Thoracic aorta (tissue), 2 donors: ENCODE results near the gene EML6. TPM values are rescaled to one million over a fixed set of nuclear protein-coding genes. Genes with fewer than 3 reads are reported as not detected.

Source experiments
- ATAC-seq: fragments of 150-250 bp; one replicate; pipeline ENCODE4 v1.8.0; 2017; ENCODE audit warnings: low read depth; ENCODE audit not compliant: insufficient number of reproducible peaks, low FRiP score
- DNase-seq: peaks from one replicate; pipeline ENCODE4 v3.0.0-alpha.2; 2020; ENCODE audit warnings: low spot score
- H3K27ac ChIP-seq, 2 donors: fragments of 200-600 bp; sonication (generic); 1 replicate in 1 of 2; 2 replicates in 1 of 2; pipeline ENCODE4 v1.5.1; 2016; ENCODE audit warnings: mild to moderate bottlenecking in 2 of 2, moderate library complexity in 2 of 2
- H3K27me3 ChIP-seq: fragments of 200-600 bp; sonication (generic); replicated peaks from 2 replicates; pipeline ENCODE4 v1.6.0; 2016; ENCODE audit warnings: mild to moderate bottlenecking; ENCODE audit not compliant: insufficient read depth
- H3K36me3 ChIP-seq: fragments of 200-600 bp; sonication (generic); one replicate; pipeline ENCODE4 v1.5.1; 2016
- H3K4me1 ChIP-seq, 2 donors: fragments of 200-600 bp; sonication (generic); 1 replicate in 1 of 2; 2 replicates in 1 of 2; pipeline versions ENCODE4 v1.5.1 to v1.6.0; 2016; ENCODE audit warnings: low read depth in 2 of 2, mild to moderate bottlenecking in 1 of 2; ENCODE audit not compliant: control insufficient read depth in 1 of 2
- H3K4me3 ChIP-seq: fragments of 200-600 bp; sonication (generic); 2 replicates; pipeline ENCODE4 v1.5.1; 2016; ENCODE audit warnings: mild to moderate bottlenecking
- H3K9me3 ChIP-seq: fragments of 200-600 bp; sonication (generic); 2 replicates; pipeline ENCODE4 v1.5.1; 2016
- CTCF ChIP-seq: fragments of 200-600 bp; sonication (generic); IDR thresholded peaks from one replicate; pipeline ENCODE4 v1.5.1; 2019; ENCODE audit warnings: antibody characterized with exemption
- total RNA-seq, 2 donors: library from RNA; depleted of rRNA; stranded (reverse); fragments of >200 nt; gene quantifications; one replicate each; pipeline versions ENCODE4 v1.1.0 to v1.2.3, GENCODE V29; 2016

Gene EML6
- total RNA-seq, 2 donors from 2014 or later = 0.81 to 0.92 TPM

DNA sequence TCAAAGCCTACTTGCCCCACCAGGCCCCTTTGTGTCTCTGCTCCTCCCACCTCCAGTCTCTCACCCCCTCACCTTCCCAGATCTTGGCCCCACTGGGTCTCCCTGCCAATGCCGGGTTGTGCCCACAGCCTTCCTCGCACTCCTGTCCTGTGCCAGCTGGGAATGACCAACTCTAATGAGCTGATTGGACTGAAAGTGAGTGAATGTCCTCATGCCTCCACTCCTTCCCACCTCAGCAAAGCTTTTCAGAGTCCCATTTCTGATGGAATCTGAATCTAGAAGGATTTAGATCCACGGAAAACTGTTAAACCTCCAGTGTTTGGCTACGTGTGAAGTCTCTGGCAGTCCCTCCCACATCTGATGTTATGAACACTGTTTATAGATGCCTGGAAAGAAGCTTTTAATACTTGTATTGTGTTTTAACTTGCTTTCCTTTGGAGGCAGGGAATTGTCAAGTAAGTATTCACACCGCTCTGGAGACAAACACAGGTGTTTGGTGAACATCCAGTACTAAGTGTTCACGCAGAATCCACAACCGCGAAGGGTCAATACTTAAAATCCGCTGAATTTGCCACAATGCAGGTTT lies 222.9 kb downstream of the EML6 start:
- peak; percentile 10 for ATAC-seq

GRCh38 chr2:54947136-54947535 lies 223.7 kb downstream of the EML6 start:
- ATAC-seq = no peak
- Histone ChIP-seq H3K27ac (no peak overlapping the region), H3K4me1 (peaks cover 9 to 17% of the 10 kb centered on the region in 2 donors), H3K36me3 (no peaks in the 10 kb centered on the region), H3K9me3 (no peaks in the 10 kb centered on the region), H3K27me3 (no peaks in the 10 kb centered on the region), H3K4me3 (no peak overlapping the region)
- no peak for TF ChIP-seq CTCF
- no peak for DNase-seq

More for the DNA sequence above, 222.9 kb downstream of the EML6 start:
- Histone ChIP-seq H3K27me3 (no peaks in the 10 kb centered on the region), H3K36me3 (no peaks in the 10 kb centered on the region), H3K4me3 (no peak overlapping the region), H3K4me1 (peaks cover 9 to 17% of the 10 kb centered on the region in 2 donors), H3K27ac (peak overlapping the region; percentile 45 to 49), H3K9me3 (no peaks in the 10 kb centered on the region)
- no peak for DNase-seq
- no peak for TF ChIP-seq CTCF

- Histone ChIP-seq H3K9me3 (no peaks in the 10 kb centered on the region), H3K27ac (no peak overlapping the region), H3K4me3 (no peak overlapping the region), H3K27me3 (no peaks in the 10 kb centered on the region), H3K36me3 (no peaks in the 10 kb centered on the region), H3K4me1 (peaks cover 9 to 20% of the 10 kb centered on the region in 2 donors)
- DNase-seq = no peak
- ATAC-seq = no peak
- TF ChIP-seq CTCF = no peak
Measured at GRCh38 chr2:54947646-54948045, 224.2 kb downstream of the EML6 start.

DNA sequence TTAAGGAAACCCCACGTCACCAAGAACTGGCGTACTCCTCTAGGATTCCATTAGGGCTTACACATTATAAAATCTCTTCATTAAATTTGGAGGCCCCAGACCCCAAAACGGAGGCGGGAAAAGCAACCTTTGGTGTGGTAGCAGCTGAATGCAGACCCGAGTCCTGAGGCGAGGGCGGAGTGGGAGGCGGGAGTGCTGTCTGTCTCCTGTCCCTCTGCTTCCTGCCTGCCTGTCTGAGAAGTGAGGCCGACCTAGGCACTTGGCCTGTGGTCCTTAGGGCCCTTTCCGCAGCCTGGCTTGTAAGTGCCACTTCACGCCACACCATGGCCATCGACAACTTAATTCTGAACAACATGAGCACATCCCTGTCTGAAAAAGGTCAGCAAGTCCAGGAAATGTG lies 224.7 kb downstream of the EML6 start:
- Histone ChIP-seq H3K9me3 (no peaks in the 10 kb centered on the region), H3K27me3 (no peaks in the 10 kb centered on the region), H3K4me3 (no peak overlapping the region), H3K36me3 (no peaks in the 10 kb centered on the region), H3K4me1 (peaks cover 9 to 25% of the 10 kb centered on the region in 2 donors), H3K27ac (no peak overlapping the region)
- DNase-seq (no peak), ATAC-seq (no peak)
- no peak for TF ChIP-seq CTCF

DNA sequence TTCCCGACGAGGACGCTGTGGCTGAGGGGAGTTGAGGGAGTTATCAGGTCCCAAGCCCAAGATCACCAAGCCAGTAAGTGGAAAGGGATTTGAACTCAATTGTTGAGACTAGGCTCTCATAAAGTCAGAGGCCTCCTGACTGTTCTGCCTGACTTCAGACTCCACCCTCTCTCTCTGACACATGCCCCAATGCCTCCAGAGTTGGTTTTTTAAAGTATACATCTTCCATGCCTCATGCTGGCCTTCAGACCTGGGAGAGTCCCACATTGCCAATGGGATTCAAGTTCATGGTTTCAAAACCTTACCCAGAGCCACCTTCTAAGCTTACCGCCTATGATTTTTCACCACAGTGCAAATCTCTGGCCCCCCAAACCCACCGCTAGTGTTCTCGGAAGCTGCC lies 226.0 kb downstream of the EML6 start:
- no peak overlapping the region for H3K4me3 ChIP-seq
- H3K27ac ChIP-seq = no peak overlapping the region
- ATAC-seq (no peak), DNase-seq (no peak)
- H3K36me3 ChIP-seq = no peaks in the 10 kb centered on the region
- H3K27me3 ChIP-seq = no peaks in the 10 kb centered on the region
- H3K4me1 ChIP-seq = peaks cover 11 to 27% of the 10 kb centered on the region in 2 donors
- TF ChIP-seq CTCF = no peak
- no peaks in the 10 kb centered on the region for H3K9me3 ChIP-seq
